HG03135 (cell line): Measurements from ENCODE around the gene OR1L8.
"Not testable (repeated sequence)": the region's sequence is repeated elsewhere in the genome, so short reads cannot be mapped to it uniquely, and the experiment has no call there.

ENCODE experiments used
- ATAC-seq: cut with Tn5 transposase; IDR thresholded peaks from one replicate; pipeline ENCODE4 v1.9.1; 2021; ENCODE audit warnings: mild to moderate bottlenecking, moderate library complexity; ENCODE audit not compliant: unreplicated experiment

OR1L8 gene

GRCh38 chr9:122583284-122583683 lies at the start of gene OR1L8:
Gene OR1L8 (minus strand): TSS chr9:122583384. CDS start chr9:122568477, 14,907 bp downstream.
- ATAC-seq: not testable (repeated sequence)

- ATAC-seq: no peak
These were observed 36.8 kb upstream of the OR1L8 start for GRCh38 chr9:122619996-122620395.

GRCh38 chr9:122614362-122614761 lies 31.2 kb upstream of the OR1L8 start, which contains the start of gene OR1Q1:
Gene OR1Q1 (plus strand): TSS chr9:122614738. CDS start chr9:122614738, 0 bp downstream.
- no peak for ATAC-seq

GRCh38 chr9:122609804-122610203 lies 26.6 kb upstream of the OR1L8 start:
- no peak for ATAC-seq

GRCh38 chr9:122606587-122606986 lies 23.4 kb upstream of the OR1L8 start:
- ATAC-seq: no peak

GRCh38 chr9:122605691-122606090 lies 22.5 kb upstream of the OR1L8 start:
- ATAC-seq: no peak

- no peak for ATAC-seq
These were observed 2.8 kb downstream of the OR1L8 start for GRCh38 chr9:122580360-122580759.

- ATAC-seq: no peak
These were observed 3.3 kb downstream of the OR1L8 start for GRCh38 chr9:122579874-122580273.

GRCh38 chr9:122572456-122572855 lies 10.7 kb downstream of the OR1L8 start:
- no peak for ATAC-seq

- ATAC-seq: no peak
These were observed 15.3 kb downstream of the OR1L8 start for GRCh38 chr9:122567901-122568300.

- no peak for ATAC-seq
These were observed 20.9 kb downstream of the OR1L8 start for GRCh38 chr9:122562134-122562760.

- ATAC-seq: no peak
These were observed 21.7 kb downstream of the OR1L8 start for GRCh38 chr9:122561446-122561845.

- ATAC-seq: no peak
These were observed 30.4 kb downstream of the OR1L8 start, which contains the start of gene OR1N2 for GRCh38 chr9:122552812-122553211. Gene OR1N2 (plus strand): TSS chr9:122553112. CDS start chr9:122553212, 100 bp downstream.

- ATAC-seq: no peak
These were observed 31.8 kb downstream of the OR1L8 start for GRCh38 chr9:122551371-122551770.

GRCh38 chr9:122546196-122546595 lies 37.0 kb downstream of the OR1L8 start:
- no peak for ATAC-seq

GRCh38 chr9:122538757-122539156 lies 44.4 kb downstream of the OR1L8 start:
- no peak for ATAC-seq

- not testable (repeated sequence) for ATAC-seq
These were observed 46.1 kb downstream of the OR1L8 start for GRCh38 chr9:122537066-122537465.

GRCh38 chr9:122536134-122536533 lies 47.0 kb downstream of the OR1L8 start:
- no peak for ATAC-seq

- ATAC-seq: not testable (repeated sequence)
These were observed 52.0 kb downstream of the OR1L8 start for GRCh38 chr9:122531157-122531556.

- no peak for ATAC-seq
These were observed 56.0 kb downstream of the OR1L8 start, which contains the start of gene OR1N1 for GRCh38 chr9:122527193-122527592. Gene OR1N1 (minus strand): TSS chr9:122527293. CDS start chr9:122527293, 0 bp downstream.

- no peak for ATAC-seq
These were observed 56.6 kb downstream of the OR1L8 start for GRCh38 chr9:122526602-122527001.

GRCh38 chr9:122519376-122519775 lies 63.8 kb downstream of the OR1L8 start:
- ATAC-seq: no peak

GRCh38 chr9:122518841-122519240 lies 64.3 kb downstream of the OR1L8 start, which contains the start of gene OR1J4:
Gene OR1J4 (plus strand): TSS chr9:122519141. CDS start chr9:122519141, 0 bp downstream.
- no peak for ATAC-seq
